ENCODE results near the gene FSHR.

The FSHR gene

GRCh38 chr2:48952143-48952542, 202.2 kb downstream of the FSHR start:
- DNase-seq = no peak

GRCh38 chr2:48948400-48949125, 205.8 kb downstream of the FSHR start:
- no peak for DNase-seq

- peak; percentile 53 for DNase-seq
Measured at GRCh38 chr2:48946449-48947048, 207.8 kb downstream of the FSHR start.

- DNase-seq = peak; percentile 75
Measured at GRCh38 chr2:48944956-48945355, 209.4 kb downstream of the FSHR start.

- peak; percentile 46 for DNase-seq
Measured at GRCh38 chr2:48943436-48943835, 210.9 kb downstream of the FSHR start.

- DNase-seq = no peak
Measured at GRCh38 chr2:48941908-48942307, 212.4 kb downstream of the FSHR start.

- DNase-seq = no peak
Measured at GRCh38 chr2:48941456-48941855, 212.9 kb downstream of the FSHR start.

GRCh38 chr2:48940606-48941005, 213.7 kb downstream of the FSHR start:
- DNase-seq = peak; percentile 60

- no peak for DNase-seq
Measured at GRCh38 chr2:48939232-48939631, 215.1 kb downstream of the FSHR start.

GRCh38 chr2:48938231-48938630, 216.1 kb downstream of the FSHR start:
- DNase-seq = no peak

- DNase-seq = no peak
Measured at GRCh38 chr2:48934807-48935206, 219.5 kb downstream of the FSHR start.

- no peak for DNase-seq
Measured at GRCh38 chr2:48933828-48934497, 220.4 kb downstream of the FSHR start.

- DNase-seq = no peak
Measured at GRCh38 chr2:48932667-48933066, 221.6 kb downstream of the FSHR start.

GRCh38 chr2:48929571-48930301, 224.6 kb downstream of the FSHR start:
- no peak for DNase-seq

GRCh38 chr2:48927355-48927754, 227.0 kb downstream of the FSHR start:
- no peak for DNase-seq

GRCh38 chr2:48915884-48916283, 238.4 kb downstream of the FSHR start:
- no peak for DNase-seq

- no peak for DNase-seq
Measured at GRCh38 chr2:48915227-48915626, 239.1 kb downstream of the FSHR start.

- DNase-seq = no peak
Measured at GRCh38 chr2:48914477-48915089, 239.7 kb downstream of the FSHR start.

Measured in fibroblast of skin of back (primary cell).